GM10266 (cell line): ENCODE data around the gene UNC5A.

Source experiments
- DNase-seq: peaks from one replicate; pipeline ENCODE4 v3.0.0; 2012; ENCODE audit errors: extremely low spot score
- CTCF ChIP-seq: IDR thresholded peaks from 2 replicates; pipeline ENCODE4 v1.5.1; 2012; ENCODE audit warnings: mild to moderate bottlenecking, low read depth; ENCODE audit not compliant: control insufficient read depth, insufficient read depth; ENCODE audit errors: missing control alignments

Gene UNC5A

GRCh38 chr5:176797456-176798050, 12.8 kb upstream of the UNC5A start:
- TF ChIP-seq CTCF, result no peak

GRCh38 chr5:176798086-176798876, 12.1 kb upstream of the UNC5A start:
- DNase-seq, result no peak
- no peak for TF ChIP-seq CTCF

More at GRCh38 chr5:176797456-176798050, 12.8 kb upstream of the UNC5A start:
- DNase-seq, result no peak

- no peak for TF ChIP-seq CTCF
- no peak for DNase-seq
Observed at GRCh38 chr5:176798949-176799348, 11.4 kb upstream of the UNC5A start.

GRCh38 chr5:176799488-176799887, 10.9 kb upstream of the UNC5A start:
- DNase-seq, result no peak
- TF ChIP-seq CTCF, result no peak

GRCh38 chr5:176800024-176800423, 10.3 kb upstream of the UNC5A start:
- TF ChIP-seq CTCF, result no peak
- DNase-seq, result no peak

GRCh38 chr5:176802116-176802784, 8.1 kb upstream of the UNC5A start:
- no peak for TF ChIP-seq CTCF
- DNase-seq, result no peak
